GM18873 (cell line): ENCODE results near the gene RPS2.
"Not testable (repeated sequence)": the region's sequence is repeated elsewhere in the genome, so short reads cannot be mapped to it uniquely, and the experiment has no call there.

Experiments used
- ATAC-seq: cut with Tn5 transposase; IDR thresholded peaks from one replicate; pipeline ENCODE4 v1.9.1; 2021; ENCODE audit warnings: mild to moderate bottlenecking, moderate library complexity, moderate number of reproducible peaks; ENCODE audit not compliant: unreplicated experiment, low FRiP score

The RPS2 gene

DNA sequence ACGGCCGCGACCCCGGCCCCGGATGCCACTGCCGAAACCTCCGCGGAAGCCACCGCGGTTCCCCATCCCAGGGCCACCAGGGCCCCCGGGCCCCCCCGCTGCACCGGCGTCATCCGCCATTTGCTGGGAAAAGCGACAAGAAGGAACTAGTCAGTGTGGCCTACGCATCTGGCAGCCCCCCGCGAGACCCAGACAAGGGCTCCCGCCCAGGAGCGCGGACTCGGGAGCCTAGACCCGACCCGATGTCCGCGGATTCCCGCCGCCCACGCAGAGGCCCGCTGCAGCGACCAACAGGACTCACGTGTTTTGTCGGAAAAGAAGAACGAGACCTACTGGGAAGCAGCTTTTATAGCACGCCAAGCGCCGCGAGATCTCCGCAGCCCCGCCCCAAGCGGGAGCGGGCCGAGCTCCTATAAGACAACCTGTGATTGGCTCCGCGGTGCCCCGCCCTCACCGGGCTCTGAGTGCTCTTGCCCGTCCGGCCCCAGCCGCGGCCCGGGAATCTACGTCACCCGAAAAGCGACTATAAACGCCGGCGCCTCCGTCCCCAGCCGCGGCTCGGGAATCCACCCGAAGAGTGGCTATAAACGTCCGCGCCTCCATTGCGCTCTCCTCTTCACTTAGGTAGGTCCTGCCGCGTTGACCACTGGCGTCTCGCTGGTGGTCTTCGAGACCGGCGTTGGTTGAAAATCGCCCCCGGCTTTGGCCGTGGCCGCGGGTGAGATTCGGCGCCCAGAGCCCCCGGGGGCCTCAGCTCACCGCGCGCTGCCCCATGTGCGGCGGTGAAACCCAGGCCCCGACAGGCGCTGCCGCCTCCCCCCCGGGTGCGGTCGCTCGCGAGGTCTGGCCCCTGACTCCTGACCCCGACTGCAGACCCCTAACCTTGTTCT is at the start of gene RPS2:
Gene RPS2, minus strand, starts transcription at position 321 of the 890 bp plus-strand sequence. Its CDS starts 201 bp downstream, at position 120.
- ATAC-seq, result peak; percentile 73

DNA sequence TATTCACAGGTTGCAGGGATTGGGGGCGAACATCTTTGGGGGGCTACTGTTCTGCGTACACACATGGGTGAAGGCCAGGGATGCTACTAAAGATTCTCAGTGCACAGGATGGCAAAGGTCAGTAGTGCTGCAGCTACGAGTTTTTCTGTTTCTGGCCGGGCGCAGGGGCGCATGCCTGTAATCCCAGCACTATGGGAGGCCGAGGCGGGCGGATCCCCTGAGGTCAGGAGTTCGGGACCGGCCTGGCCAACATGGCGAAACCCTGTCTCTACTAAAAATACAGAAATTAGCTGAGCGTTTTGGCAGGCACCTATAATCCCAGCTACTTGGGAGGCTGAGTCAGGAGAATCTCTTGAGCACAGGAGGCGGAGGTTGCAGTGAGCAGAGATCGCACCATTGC is 48.9 kb upstream of the RPS2 start:
- ATAC-seq, result no peak

DNA sequence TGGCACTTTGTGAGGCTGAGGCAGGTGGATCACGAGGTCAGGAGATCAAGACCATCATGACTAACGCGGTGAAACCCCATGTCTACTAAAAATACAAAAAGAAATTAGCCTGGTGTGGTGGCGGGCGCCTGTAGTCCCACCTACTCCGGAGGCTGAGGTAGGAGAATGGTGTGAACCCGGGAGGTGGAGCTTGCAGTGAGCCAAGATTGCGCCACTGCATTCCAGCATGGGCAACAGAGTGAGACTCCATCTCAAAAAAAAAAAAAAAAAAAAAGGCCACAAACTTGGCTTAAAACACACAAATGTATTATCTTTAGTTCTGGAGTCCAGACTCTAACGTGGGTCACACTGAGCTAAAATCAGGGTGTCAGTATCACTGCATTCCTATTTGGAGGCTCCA is 47.1 kb upstream of the RPS2 start:
- ATAC-seq, result not testable (repeated sequence)

GRCh38 chr16:2009791-2010510 is 45.3 kb upstream of the RPS2 start, which contains the start of gene ZNF598:
Gene ZNF598 (minus strand): TSS chr16:2009821.
- no peak for ATAC-seq

DNA sequence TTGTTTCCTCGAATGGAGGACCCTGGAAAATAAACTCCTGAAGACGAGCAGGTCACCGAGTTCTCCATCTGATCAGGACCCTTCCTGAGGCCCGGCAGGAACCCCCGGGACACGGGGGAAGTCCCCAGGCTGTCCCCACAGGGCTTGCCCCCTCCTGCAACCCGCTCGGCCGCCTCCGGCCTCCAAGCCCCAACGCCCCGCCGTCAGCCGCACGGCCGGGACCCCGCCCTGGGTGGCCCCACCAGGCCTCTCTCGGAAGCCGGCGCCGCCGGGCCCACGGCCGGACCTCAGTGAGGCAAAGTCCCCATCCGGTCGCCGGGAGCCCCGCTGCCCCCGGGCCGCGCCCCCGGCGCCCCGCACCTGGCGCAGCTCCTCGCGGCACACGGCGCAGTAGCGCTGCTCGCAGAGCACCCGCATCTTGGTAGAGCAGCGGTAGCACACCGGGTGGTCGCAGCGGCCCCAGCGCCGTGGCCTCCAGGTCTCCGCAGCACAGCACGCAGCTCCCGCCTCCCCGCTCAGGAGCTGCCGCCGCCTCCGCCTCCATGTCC is 44.6 kb upstream of the RPS2 start:
- no peak for ATAC-seq

DNA sequence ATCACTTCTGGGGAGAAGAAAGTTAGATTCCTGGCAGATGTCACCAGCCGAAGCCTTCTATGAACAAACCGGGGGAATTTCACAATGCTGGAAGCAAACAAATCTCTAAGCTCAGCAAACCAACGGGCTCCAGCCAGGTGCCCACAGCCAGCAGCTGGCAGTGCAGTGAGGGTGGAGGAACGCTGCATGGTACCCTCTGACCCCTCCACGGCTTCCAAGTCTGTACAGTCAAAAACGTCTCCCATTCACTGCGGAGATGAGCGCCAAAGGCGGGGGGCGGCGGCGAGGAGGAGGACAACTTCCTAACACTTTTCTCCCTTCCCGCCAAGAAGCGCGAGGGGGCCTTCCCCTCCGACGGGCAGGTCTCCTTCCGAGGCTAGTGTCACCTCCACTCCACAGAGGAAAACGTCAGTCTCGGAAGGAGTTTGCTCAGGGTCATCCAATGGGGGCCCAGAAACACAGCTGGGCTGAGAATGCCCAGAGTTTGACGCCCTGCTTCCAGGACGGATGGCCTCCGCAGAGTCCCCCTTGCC is 44.1 kb upstream of the RPS2 start:
- no peak for ATAC-seq

GRCh38 chr16:2008009-2008526 is 43.4 kb upstream of the RPS2 start:
- no peak for ATAC-seq

- no peak for ATAC-seq
Measured at GRCh38 chr16:2007081-2007836, 42.6 kb upstream of the RPS2 start.

DNA sequence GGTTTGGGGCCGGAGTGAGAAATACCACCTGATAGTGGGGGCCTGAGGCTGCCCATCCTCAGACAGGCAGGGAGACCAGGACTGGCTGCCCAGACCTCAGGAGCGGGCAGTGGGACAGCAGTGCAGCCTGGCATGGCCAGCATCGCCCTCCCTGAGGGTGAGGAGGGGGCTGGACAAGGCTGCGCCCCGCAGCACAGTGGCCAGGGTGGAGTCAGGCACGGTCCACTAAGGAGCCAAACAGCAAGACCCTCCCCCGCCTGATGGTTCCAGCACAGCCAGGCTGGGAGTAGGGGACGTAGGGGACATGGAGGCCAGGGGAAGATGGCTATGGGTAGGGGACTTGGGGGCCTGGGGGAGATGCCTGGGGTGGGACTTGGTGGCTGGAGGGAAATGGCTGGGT is 41.7 kb upstream of the RPS2 start:
- ATAC-seq, result no peak

- ATAC-seq, result no peak
Measured at GRCh38 chr16:2005646-2006045, 41.0 kb upstream of the RPS2 start.

GRCh38 chr16:2004795-2005517 is 40.3 kb upstream of the RPS2 start:
- ATAC-seq, result no peak

DNA sequence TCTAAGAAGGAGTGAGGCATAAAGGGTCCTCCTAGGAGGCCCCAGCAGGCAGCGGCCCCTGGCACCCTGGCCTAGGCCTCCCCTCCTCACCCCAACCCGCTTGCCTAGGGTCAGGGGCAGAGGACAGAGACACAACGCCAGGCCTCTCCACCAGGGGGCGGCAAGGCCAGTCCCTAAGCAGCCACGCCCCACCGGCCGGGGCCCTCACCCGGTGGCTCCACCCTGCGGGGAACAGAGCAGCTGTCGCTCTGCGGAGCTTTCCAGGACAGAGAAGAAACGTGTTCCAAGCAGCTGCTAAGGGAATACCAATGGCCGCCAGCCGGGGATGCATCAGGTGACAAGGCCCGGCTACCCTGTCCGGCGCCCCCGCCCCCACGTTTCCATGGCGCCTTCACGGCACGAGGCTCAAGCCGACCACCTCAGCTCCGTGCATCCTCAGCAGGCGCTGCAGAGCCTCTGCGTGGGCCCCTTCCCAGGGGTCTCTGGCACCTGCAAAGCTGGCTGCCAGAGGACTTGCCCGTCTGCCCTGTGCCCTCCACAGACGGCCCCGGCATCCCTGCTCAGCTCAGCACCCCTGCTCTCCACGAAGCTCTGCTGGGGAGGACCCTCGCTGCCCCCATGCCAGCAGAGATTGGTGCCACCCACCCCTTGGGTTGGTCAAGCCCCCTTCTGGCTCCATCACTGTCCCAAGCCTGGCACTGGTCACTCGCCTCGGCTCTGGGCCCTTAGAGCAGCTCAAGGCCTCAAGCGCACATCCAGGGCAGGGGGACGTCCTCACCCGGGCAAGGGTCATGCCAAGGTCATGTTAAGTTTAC is 39.4 kb upstream of the RPS2 start:
- no peak for ATAC-seq

GRCh38 chr16:2003231-2003826 is 38.7 kb upstream of the RPS2 start:
- ATAC-seq, result no peak

- no peak for ATAC-seq
Measured at GRCh38 chr16:2002406-2003230, 38.0 kb upstream of the RPS2 start.

- ATAC-seq, result no peak
Measured at GRCh38 chr16:2001456-2002355, 37.1 kb upstream of the RPS2 start.

DNA sequence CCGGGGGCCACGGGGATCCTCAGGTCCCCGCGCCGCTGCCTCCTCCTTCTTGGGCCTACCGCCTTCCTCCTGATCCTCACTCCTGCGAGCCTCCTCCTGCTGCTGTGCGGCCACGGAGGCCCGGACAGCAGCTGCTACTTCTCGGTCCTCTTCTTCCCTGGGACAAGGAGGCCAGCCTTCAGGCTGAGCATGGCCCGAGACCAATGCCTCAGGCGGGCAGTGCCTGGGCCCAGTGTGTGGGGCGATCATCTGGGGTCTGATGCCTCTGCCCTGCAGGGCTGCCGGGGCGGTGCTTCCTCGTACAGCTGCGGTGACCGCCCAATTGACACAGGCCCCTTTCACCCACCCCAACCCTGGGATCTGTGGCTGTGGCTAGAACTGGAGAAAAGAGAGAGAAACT is 36.4 kb upstream of the RPS2 start:
- ATAC-seq, result no peak
